ENCODE results near the gene ACOX3.
"Not testable (repeated sequence)": the region's sequence is repeated elsewhere in the genome, so short reads cannot be mapped to it uniquely, and the experiment has no call there.

Gene ACOX3

DNA sequence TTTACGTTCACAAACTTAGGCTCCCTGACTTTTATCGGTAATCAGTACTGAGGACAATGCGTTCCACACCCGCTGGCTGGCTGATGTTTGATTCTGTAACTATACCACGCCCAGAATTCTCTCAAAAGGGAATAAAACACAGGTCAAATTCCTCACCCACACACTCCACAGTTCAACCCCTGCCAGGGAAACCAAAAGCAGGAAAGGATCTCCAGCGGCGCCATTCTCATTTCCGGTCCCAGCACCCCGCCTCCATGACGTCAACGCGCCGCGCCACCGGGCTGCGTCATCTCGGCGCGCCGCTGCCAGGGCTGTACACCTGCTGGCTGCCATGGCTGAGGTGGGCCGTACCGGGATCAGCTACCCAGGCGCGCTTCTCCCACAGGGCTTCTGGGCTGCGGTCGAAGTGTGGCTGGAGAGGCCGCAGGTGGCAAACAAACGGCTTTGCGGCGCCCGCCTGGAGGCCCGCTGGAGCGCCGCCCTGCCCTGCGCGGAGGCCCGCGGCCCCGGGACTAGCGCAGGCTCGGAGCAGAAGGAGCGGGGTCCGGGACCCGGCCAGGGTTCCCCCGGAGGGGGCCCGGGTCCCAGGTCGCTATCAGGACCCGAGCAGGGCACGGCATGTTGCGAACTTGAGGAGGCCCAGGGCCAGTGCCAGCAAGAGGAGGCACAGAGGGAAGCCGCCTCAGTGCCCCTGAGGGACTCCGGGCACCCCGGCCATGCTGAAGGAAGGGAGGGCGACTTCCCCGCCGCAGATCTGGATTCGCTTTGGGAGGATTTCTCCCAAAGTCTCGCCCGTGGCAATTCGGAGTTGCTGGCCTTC is at the start of gene ACOX3, which contains the start of gene TRMT44:
Gene ACOX3 (minus strand): TSS at position 232 of the 820 bp plus-strand sequence. CDS start 24,202 bp downstream, outside the sequence.
Gene TRMT44 (plus strand): TSS at position 286 of the 820 bp plus-strand sequence. CDS start 46 bp downstream, at position 332.
- DNase-seq: peak; percentile 50 to 54

DNA sequence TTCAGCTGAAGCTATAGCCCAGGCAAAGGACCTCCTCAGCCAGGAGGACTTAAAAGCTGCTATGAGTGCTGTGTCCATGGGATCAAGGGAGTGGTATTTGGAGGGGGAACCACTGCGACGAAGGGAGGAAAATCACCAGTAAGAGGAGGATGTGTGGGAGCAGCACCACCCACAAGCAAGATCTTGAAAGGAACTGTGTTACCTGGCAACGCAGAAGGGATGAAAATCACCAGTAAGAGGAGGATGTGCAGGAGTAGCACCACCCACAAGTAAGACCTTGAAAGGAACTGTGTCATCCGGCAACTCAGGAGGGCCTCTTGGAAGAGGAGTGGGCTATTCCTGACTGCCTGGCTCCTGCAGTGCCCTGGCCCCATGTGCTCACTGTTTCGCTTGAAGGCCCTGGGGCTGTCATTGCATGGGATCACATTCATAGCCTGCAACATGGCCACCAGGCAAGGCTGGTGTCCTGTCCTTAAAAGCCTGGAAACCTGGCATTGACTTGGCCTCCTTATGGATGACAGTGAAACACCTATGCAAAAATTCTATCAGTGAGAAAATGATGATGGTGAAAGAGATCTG is 48.4 kb upstream of the ACOX3 start:
- DNase-seq: no peak

DNA sequence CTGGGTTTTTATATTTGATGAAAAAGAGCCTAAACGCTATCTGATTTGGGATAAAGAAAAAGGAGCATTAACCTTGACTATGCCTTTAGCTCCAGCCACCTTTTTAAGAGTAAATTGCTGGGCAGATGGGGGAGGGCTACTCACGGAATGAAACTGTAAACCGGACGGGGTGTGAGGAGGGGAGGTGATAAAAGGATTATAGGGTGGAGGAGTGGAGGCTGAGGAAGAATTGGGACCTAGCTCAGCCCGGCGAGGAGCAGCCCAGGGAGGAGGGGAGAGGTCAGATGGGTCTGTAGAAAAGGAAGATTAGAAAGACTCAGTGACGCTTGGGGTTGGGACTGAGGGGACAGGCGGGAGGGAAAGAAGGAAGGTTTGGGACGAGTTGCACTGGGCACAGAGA is 46.1 kb upstream of the ACOX3 start:
- not testable (repeated sequence) for DNase-seq

DNA sequence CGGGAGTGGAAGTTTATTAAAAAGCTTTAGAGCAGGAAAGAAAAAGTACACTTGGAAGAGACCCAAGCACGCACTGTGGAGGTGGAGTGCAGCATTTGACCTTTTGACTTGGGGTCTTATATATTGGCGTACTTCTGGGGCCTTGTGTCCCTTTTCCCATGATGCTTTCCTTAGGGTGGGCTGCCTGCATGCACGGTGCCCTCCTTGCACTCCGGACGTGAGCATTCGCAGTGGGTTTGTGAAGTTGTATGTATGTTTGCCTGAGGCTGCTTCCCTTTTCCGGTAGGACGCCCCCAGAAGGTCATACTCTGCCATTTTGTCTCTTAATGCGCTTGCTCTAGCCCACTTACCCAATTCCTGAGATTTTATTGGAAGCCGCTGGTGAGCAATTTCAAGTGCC is 39.7 kb upstream of the ACOX3 start:
- DNase-seq: no peak

DNA sequence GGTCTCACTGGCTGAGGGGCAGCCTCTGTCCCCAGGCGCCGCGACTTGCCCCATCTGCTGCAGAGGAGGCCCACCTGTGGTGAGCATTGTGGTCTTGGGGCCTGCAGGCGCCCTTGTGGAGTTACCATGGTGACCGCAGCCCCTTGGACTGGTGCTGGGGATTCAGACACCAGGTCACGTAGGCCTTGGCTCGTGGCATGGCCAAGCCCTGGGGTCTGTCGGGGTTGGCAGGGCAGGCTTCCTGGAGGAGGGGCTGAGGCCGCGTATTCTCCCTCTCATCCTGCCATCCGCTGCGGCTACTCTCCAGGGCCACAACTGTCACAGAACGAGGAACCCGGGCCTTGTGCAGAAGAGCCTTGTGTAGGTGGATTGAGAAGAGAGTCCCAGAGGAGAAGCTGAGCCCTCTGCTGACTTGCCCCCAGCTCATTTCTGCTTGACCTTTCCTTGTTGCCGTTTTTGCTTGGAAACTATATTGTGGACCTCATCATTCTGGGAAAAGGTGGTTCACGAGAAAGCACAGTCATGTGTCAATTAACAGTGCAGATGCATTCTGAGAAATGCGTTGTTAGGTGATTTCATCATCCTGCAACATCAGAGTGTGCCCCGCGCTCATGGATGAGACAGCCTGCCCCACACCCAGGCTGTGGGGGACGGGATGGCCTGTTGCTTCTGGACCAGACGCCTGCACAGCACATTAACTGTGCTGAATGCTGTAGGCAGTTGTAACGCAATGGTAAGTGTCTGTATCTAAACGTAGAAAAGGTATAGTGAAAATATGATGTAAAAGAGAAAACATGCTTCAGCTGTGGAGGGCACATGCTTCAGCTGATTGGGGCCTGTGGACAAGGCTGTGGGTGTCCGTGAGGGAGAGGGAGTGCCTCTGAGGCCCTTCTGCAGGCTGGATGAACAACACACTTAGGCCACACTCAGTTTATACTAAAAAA is 38.5 kb upstream of the ACOX3 start:
- DNase-seq: no peak

DNA sequence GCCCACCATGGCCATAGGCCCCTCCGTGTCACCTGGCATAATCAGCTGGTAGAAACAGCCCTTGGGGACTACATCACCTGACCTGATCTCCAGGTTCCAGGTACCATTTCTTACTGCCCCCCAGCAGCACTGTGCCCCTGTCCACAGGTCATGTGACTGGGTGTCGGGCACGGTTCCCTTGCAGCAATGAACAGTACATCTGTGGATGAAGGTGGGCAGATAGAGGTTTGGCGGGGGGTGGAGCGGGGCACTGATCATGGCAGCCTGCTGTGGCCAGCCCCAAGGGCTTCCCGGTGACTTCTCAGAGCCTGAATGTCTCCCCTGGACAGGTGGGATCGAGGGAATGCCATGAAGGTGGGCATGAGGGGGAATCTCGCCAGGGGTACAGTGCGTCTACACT is 37.8 kb upstream of the ACOX3 start:
- DNase-seq: no peak

DNA sequence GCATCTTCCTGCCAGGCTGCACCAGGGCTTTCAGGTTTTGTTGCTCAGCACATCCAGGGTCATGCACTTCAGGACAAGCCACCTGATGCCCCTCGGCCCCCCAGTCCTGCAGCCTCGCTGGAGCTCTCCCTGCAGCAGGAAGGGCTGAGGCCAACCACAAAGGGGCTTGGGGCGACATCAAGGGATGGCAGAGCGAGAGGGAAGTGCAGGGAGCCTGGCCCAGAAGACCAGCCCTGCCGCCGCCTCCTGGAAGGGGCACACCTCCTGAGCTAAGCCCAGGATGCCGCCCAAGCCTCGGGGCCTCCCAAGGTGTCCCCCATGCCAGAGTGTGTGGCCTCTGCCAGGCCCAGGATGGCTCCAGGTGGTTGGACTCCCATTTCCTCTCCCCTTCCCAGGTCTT is 37.2 kb upstream of the ACOX3 start:
- no peak for DNase-seq

DNA sequence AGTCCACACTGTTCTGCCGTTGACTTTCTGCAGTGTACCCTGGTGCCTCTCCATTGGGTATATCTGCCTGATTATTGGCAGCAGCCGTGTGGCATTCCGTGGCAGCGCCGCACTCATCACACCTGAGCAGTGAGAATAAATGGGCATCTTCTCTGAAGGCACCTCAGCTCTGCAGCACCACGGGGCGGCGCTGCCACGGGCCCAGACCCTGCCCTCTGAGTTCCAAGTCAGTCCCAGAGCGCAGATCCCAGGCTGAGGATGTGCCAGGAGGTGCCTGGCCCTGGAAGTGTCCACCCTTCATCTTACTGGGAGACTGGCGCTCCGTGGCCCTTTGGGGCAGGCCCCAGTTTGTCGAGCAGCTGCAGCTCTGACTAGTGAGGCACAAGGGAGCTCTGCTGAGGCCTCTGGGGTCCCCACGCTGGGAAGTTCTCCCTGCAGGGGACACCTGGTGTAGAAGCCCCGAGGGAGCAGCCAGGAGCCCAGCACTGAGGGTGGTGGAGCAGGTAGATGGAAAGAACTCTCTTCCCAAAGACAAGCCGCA is 36.6 kb upstream of the ACOX3 start:
- no peak for DNase-seq

DNA sequence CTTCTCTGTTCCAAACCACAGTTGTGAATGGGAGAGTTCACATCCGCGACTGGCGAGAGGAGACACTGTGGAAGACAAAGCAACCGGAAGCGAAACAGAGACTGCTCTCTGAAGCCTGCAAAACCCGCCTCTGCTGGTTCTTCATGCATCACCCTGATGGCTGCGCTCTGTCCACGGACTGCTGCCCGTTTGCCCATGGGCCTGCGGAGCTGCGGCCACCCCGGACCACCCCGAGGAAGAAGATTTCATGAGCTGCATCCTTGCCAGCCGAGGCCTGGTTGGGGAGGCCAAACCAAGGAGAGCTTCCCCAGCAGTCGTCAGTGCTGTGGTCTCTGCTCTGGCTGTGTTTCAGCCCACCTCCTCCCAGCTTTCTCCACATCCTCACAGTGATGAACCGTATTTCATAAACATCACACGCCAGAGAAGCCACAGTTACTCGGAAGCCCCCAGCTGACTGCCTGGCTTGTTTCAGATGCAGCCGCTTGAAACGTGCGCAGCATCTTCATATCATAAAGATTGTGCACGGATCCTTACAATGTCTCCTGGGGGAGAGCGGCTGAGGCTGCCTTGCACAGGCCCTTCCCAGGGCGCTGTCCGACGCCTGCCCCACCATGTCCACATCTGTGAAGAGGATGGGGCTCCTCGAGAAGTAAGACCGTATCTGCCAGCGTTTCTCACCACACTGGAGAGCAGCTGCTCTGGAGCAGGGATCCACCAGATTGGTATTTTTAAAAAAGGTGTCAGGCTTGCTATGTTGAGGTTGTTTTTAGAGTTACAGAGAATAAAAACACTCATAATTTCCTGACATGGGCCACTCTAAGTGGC is 35.4 kb upstream of the ACOX3 start:
- no peak for DNase-seq

DNA sequence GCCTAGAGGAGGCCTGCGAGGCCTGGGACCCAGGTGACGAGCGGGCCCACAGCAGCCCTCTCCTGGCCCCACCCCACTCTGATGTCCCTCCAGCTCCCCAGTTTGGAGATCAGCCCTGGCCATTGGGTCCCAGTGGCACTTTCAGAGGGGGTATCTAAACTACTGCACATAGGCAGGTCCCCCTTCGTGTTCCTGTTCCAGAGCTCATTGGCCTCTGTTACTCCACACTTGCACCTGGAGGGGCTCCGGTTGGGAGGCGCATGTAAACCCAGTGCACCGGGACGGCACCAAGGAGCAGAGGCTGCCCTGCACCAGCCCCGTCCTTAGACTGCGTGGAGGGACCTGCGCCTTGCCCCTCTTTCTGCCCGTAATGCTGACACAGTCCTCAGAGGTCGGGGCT is 34.3 kb upstream of the ACOX3 start:
- DNase-seq: no peak

DNA sequence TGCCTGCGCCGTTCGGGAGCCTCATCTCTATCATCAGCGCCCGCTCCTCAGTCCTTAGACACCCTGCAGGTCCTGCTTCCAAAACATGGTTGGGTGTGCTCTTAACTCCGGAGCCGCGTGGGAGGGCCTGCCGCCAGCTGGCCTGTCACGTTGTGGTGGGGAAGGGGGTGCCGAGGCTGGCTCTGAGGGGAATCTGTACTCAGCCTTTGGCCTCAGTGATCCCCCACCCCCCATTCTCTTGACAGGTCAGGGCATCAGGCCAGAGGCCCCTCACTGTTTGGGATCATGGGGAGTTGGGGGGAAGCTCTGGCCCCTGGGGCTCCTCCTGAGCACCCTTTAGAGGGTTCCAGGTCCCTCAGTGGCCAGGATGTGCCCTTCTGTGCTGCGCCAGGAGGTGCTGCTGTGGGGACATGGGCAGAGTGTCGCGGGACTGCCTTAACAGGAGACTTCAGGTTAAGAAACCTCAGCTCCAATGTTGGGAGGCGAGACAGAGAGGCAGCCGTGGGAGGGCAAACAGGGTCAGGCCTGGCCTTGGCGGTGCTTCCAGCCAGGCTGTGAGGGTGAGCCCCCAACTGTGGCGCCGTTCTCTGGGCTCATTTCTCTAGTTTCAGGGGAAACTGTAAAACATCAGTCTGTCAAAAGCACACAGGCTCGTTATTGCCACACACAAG is 33.5 kb upstream of the ACOX3 start:
- DNase-seq: no peak

DNA sequence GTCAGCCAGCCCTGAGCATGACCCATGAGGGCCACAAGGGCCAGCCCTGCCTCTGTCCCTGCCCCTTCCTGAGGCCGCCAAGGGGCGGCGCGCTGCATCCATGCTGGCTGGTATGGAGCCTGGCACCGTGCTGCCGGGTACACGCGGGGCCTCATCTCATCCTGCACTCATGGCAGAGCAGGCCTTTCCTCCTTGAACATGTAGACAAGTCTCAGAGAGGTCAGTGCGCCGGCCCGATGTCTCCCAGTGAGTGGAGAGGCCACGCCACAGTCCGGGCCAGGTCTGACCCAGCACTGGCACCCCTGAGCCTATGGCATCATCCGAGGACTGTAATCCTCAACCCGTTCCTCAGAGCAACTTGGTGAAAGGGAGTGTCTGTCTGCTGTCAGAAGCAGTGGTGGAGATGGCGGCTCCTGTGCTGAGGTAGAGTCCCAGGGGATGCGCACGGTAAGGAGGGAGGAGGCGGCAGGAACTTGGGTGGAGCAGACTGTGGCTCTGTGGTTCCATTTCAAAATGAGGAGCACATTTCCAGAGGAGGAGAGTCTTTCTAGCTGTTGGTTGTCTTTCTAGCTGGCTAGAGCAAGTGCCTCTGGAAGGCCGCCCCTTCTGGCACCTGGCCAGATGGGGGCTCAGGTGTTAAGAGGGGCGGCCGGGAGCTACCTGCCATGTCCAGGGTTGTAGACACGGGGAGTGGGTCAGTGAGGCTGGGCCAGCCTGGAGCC is 32.8 kb upstream of the ACOX3 start:
- no peak for DNase-seq

DNA sequence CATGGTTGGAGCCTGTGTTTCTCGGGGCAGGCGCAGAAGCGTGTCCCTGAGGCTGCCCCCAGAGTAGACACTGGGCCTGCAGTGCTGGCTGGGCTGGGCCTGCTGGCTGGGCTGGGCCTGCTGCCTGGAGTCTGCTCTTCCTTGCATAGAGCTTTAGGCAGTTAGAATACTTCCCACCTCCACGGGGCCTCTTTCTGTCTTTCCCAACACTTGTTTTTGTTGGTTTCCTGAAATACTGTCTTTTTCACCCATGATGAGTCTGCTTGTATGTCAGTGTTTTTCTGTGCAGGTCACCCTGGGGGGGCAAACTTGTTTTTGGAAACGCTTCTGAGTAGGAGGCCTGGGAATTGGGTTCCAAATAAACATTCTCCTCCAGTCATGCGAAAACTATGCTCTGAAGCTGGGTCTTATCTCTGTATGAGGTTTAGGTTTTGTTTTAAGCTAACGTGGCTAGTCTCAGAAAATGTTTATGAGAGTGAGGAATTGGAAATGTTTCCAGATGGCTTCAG is 32.2 kb upstream of the ACOX3 start:
- DNase-seq: no peak

DNA sequence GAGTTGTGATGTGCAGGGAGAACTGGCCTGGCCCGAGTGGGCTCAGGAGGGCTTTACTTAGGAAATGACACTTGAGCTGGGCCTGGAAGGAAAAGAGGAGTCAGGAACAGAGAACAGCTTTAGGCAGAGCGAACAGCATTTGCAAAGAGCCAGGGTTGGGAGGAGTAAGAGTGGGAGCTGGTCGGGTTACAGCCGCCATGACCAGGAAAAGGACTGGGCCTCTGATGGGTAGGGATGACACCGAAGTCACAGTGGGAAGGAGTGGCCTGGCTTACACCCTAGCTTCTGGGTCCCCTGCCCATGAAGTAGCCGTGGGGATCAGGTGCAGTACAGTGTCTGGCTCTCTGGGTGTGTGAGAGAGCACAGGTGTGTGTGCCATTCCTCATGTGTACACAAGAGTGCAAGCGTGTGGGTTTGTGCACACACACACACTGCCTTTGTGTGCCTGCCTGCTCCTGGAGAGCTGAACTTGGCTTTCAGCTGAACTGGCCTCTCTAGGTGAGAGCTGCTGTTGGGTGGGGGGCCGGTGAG is 31.7 kb upstream of the ACOX3 start:
- DNase-seq: no peak

DNA sequence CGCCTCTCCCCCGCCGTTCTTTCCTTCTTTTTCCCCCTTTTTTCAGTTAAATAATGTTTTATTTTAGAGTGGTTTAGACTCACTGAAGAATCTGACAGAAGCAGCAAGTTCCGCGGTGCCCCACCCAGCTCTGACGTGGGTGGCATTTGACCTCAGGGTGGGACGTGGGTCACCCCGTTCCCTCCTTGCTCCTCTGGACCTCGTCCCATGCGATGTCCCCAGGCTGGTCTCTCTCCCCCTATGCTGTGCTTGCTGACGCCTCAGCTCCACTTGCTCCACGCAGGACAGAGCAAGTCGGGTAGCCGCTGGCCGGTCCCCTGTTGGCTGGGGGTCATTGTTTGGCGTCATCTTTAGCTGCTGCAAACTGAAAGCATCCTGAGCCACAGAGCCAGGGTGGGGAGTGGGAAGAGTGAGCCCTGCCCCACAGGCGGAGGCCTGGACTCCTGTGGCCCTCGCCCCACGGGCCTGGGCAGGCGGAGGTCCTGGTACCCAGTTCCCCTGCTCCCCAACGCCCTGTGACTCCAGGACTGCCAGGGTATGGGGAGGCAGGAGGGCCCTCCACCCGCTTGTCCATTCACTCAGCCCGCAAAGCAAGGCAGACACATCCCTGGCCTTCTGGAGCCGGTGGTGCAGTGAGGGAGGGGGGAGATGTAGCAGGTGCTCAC is 30.8 kb upstream of the ACOX3 start:
- no peak for DNase-seq

DNA sequence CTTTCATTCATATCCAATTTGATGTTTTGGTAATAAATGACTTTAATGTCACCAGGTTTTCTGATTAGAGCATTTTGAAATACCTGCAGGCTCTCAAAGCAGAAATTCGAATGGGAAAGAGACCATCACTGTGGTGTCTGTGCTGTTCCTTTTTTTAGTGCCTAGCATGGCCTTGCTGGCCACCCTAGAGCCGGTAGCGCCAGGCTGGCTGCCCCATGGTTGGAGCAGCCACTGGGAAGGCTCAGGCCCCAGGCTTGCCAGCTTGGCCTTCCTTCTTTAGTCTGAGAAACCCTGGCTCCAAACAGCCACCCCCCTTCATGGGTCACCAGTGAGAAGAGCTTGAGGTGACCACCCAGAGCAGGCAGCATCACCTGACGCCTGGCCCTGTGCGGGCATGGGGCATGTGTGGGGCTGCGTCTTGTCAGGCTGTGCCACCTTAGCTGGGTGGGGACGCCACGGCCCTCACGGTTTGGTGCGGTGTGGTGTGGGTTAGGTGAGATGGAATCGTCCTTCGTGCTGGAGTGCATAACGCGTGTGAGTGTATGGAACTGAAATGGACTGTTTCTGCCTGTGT is 30.0 kb upstream of the ACOX3 start:
- no peak for DNase-seq

DNA sequence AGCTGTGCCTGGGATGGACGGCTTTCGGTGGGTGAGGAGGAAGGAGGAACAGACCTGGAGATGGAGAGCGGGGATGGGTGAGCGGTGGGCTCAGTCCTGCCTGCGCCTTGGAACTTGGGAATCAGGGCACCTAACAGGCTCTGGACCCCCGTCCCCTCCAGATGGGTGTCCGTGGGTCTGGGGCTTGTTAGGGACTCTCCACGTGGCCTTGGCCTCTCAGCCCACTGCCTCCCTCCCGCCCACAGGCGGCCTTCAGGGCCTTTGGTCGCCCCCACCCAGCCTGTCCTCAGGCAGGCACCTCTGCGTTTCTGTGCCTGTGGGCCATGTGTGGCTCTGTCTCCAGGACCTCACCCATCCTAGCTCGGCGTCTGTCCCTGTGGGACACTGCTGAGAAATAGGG is 29.0 kb upstream of the ACOX3 start:
- DNase-seq: no peak

DNA sequence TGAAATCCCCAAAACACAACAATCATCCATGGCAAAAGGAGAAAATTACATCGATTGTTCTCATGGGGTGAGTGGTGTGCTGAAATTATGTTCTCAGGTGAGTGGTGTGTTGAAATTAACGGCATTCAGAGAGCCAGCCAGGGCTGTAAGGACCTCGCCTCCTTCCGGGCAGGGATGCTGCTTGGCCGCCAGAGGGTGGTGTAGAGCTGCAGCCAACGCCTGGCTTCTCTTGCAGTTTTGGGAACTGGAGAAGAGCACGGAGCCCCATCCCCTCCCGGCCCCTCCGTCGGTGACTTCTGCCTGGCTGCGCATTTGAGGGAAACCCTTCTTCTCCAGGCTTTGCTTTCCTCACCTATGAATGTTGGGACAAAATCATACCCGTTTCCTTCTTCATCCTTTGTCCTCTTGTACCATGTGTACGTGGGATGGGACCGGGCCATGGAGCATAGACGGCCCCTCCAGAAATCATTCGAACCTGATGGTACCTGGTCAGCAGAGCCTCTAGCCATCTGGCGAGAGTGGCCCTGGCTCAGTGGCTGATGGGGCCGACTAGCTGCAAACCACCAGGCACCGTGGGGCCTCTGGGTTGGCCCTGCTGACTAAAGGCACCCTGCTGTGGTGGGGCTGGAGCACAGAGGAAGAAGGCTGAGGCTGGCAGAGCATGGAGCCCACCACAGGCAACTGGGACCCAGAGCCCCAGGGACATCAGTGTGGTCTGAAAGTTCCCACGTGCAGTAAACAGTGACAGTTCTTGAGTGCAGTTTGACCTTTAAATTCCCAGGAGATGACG is 28.4 kb upstream of the ACOX3 start:
- peak; percentile 7 to 26 for DNase-seq

DNA sequence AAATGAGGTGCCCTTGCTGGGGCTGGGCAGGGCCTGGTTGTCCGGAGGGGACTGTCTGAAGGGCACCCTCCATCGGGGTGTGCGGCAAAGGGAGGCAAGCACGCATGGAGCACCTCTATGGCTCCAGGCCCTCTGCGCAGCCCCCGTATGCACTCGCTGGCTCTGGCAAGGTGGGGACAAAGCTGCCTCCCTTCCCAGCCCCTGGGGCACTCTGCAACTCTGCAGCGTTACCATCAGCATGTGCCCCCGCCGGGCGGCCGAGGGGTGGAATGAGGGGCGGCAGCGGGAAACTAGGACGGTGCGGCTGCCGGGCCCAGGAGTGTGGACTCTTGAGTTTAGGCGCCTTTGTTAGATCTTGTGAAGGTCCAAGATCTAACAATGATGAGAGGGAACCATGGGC is 26.5 kb upstream of the ACOX3 start:
- no peak for DNase-seq
